Activated CD8-positive, alpha-beta T cell treated with anti-CD3 and anti-CD28 coated beads for 36 hours (primary cell): Measurements from ENCODE around the gene INPP5F. TPM values are rescaled to one million over a fixed set of nuclear protein-coding genes. Genes with fewer than 3 reads are reported as not detected.
"Not testable (repeated sequence)": the region's sequence is repeated elsewhere in the genome, so short reads cannot be mapped to it uniquely, and the experiment has no call there.

Experiments used
- ATAC-seq: fragments of 200-7000 bp; cut with Tn5 transposase; one replicate; pipeline ENCODE4 v1.10.0; 2021; ENCODE audit warnings: mild to moderate bottlenecking, moderate library complexity
- CTCF ChIA-PET: fragments of 350-600 bp; sonication (Branson Sonifier 250); formaldehyde crosslinking; loops from one replicate; lab custom pipeline; 2021; ENCODE audit warnings: antibody characterized with exemption; lab: Charles Lee
- POLR2A ChIA-PET: fragments of 350-600 bp; sonication (Branson Sonifier 250); formaldehyde crosslinking; loops from one replicate; lab custom pipeline; 2021; ENCODE audit warnings: antibody characterized with exemption; lab: Charles Lee
- DNase-seq: peaks from one replicate; pipeline ENCODE4 v3.0.0-alpha.2; 2020
- H3K27ac Mint-ChIP-seq: one replicate; pipeline ENCODE4 v1.8.0; 2021; ENCODE audit warnings: mild to moderate bottlenecking, mixed read lengths
- H3K27me3 Mint-ChIP-seq: one replicate; pipeline ENCODE4 v1.8.0; 2021; ENCODE audit warnings: mixed read lengths
- H3K36me3 Mint-ChIP-seq: one replicate; pipeline ENCODE4 v1.8.0; 2021; ENCODE audit warnings: low read depth, mixed read lengths
- H3K4me1 Mint-ChIP-seq: one replicate; pipeline ENCODE4 v1.8.0; 2021; ENCODE audit warnings: low read depth, mixed read lengths
- H3K4me3 Mint-ChIP-seq: one replicate; pipeline ENCODE4 v1.8.0; 2021; ENCODE audit warnings: mild to moderate bottlenecking, moderate library complexity, mixed read lengths
- H3K9me3 Mint-ChIP-seq: one replicate; pipeline ENCODE4 v1.8.0; 2021; ENCODE audit warnings: mixed read lengths
- CTCF ChIP-seq: fragments of 200-600 bp; IDR thresholded peaks from one replicate; pipeline ENCODE4 v1.8.0; 2022; ENCODE audit warnings: antibody characterized with exemption, mild to moderate bottlenecking
- intact Hi-C: fragments of 100-400 bp; cut with micrococcal nuclease; formaldehyde crosslinking; loops from one replicate; pipeline ENCODE4 v1.10.0; 2022
- total RNA-seq, 2 experiments: library from RNA; stranded (reverse); gene quantifications; one replicate each; pipeline ENCODE4 v1.2.3, GENCODE V29; 2021

The INPP5F gene
- total RNA-seq, 2 experiments from 2014 or later: 10.7 TPM

GRCh38 chr10:119782981-119783664 is 57.3 kb downstream of the INPP5F start:
- CTCF ChIA-PET: interaction anchor here (1.2 to 1.3 kb wide), 2 partner anchors 32 to 33 kb away, joined by 3 to 5 read pairs; no protein-coding TSS in a partner anchor
- POLR2A ChIA-PET: no interaction called here
- peaks cover 26% of the 10 kb centered on the region for H3K4me1 Mint-ChIP-seq
- no peak for TF ChIP-seq CTCF
- DNase-seq: no peak
- H3K27ac Mint-ChIP-seq: no peak overlapping the region
- no peak overlapping the region for H3K4me3 Mint-ChIP-seq
- H3K9me3 Mint-ChIP-seq: no peaks in the 10 kb centered on the region
- H3K27me3 Mint-ChIP-seq: no peaks in the 10 kb centered on the region
- ATAC-seq: no peak
- intact Hi-C loops: no loop called here
- no peaks in the 10 kb centered on the region for H3K36me3 Mint-ChIP-seq

GRCh38 chr10:119783665-119784027 is 57.8 kb downstream of the INPP5F start:
- intact Hi-C loops: no loop called here
- peaks cover 26% of the 10 kb centered on the region for H3K4me1 Mint-ChIP-seq
- ChIA-PET CTCF (interaction anchor here (1.2 kb wide), 1 partner anchor 34 kb away, joined by 3 read pairs; no protein-coding TSS in a partner anchor), POLR2A (no interaction called here)
- H3K27ac Mint-ChIP-seq: no peak overlapping the region
- no peak overlapping the region for H3K4me3 Mint-ChIP-seq
- no peaks in the 10 kb centered on the region for H3K36me3 Mint-ChIP-seq
- no peak for TF ChIP-seq CTCF
- ATAC-seq (no peak), DNase-seq (no peak)
- H3K9me3 Mint-ChIP-seq: no peaks in the 10 kb centered on the region
- no peaks in the 10 kb centered on the region for H3K27me3 Mint-ChIP-seq

GRCh38 chr10:119784340-119785067 is 58.7 kb downstream of the INPP5F start:
- peaks cover 26% of the 10 kb centered on the region for H3K4me1 Mint-ChIP-seq
- no peaks in the 10 kb centered on the region for H3K27me3 Mint-ChIP-seq
- H3K9me3 Mint-ChIP-seq: no peaks in the 10 kb centered on the region
- POLR2A ChIA-PET: interaction anchor here (0.7 kb wide), 1 partner anchor 31 kb away, joined by 4 read pairs; no protein-coding TSS in a partner anchor
- ATAC-seq (peak; percentile 88), DNase-seq (no peak)
- H3K4me3 Mint-ChIP-seq: no peak overlapping the region
- no peak for TF ChIP-seq CTCF
- intact Hi-C loops: no loop called here
- no peaks in the 10 kb centered on the region for H3K36me3 Mint-ChIP-seq
- CTCF ChIA-PET: interaction anchor here (1.2 to 1.5 kb wide), 2 partner anchors 34 to 75 kb away, joined by 3 to 4 read pairs; no protein-coding TSS in a partner anchor
- H3K27ac Mint-ChIP-seq: peak overlapping the region; percentile 5

GRCh38 chr10:119786117-119786769 is 60.4 kb downstream of the INPP5F start:
- Mint-ChIP-seq H3K9me3 (no peaks in the 10 kb centered on the region), H3K27ac (no peak overlapping the region), H3K4me3 (no peak overlapping the region), H3K27me3 (no peaks in the 10 kb centered on the region), H3K4me1 (peaks cover 26% of the 10 kb centered on the region), H3K36me3 (no peaks in the 10 kb centered on the region)
- intact Hi-C loops: no loop called here
- ATAC-seq (no peak), DNase-seq (no peak)
- ChIA-PET POLR2A (no interaction called here), CTCF (interaction anchor here (1.5 kb wide), 1 partner anchor 74 kb away, joined by 4 read pairs; no protein-coding TSS in a partner anchor)
- no peak for TF ChIP-seq CTCF

GRCh38 chr10:119795101-119795500 is 69.3 kb downstream of the INPP5F start:
- CTCF ChIA-PET, H3K27me3 Mint-ChIP-seq, intact Hi-C loops, ATAC-seq, POLR2A ChIA-PET, H3K9me3 Mint-ChIP-seq, H3K4me1 Mint-ChIP-seq, H3K4me3 Mint-ChIP-seq, H3K27ac Mint-ChIP-seq, DNase-seq: not testable (repeated sequence)
- H3K36me3 Mint-ChIP-seq: peaks cover 11% of the 10 kb centered on the region
